ENCODE measurements around the gene ZBTB45.
"Not testable (repeated sequence)": the region's sequence is repeated elsewhere in the genome, so short reads cannot be mapped to it uniquely, and the experiment has no call there.

Gene ZBTB45

DNA sequence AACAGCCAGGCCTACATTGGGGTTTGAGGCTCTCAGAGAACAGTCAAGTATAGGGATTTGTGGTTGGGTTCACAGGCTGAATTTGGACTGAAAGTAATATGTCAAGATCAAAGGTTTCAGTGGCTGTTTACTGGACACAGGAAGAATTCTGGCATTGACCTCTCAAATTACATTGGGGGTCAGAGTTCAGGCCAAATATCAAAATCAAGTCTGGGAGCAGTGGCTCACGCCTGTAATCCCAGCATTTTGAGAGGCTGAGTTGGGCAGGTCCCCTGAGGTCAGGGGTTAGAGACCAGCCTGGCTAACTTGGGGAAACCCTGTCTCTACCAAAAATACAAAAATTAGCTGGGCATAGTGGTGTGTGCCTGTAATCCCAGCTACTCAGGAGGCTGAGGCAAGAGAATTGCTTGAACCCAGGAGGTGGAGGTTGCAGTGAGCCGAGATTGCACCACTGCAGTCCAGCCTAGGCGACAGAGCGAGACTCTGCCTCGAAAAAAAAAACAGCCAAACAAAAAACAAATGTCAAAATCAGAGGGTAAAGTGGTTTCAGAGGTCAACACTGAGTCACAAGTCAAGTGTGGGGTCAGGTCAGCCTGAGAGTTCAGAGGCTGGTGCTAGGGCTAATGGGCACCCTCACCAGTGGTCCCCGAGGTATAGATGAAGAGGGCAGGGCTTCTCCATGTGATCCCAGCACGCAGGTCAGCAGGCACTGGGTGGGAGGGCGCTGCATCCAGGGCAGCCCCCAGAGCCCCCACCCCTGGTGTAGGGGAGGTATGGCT lies 9.3 kb downstream of the ZBTB45 start:
- no peak for DNase-seq

DNA sequence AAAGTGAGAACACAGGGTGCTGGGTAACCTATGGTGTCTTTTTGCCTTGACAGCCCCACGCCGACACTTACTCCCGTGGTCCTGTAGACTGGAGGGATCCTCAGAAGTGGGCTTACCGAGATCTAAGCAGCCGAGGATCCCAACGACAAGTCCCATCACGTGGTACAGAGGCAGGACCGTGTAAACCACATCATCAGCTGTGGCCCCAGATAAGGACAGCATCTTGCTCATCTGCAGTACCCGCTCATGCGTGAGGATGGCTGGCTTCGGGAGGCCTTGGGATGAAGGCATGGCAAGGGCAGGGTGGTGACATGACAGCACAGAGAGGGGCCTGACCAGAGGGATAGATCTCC lies 9.9 kb downstream of the ZBTB45 start:
- DNase-seq: no peak

DNA sequence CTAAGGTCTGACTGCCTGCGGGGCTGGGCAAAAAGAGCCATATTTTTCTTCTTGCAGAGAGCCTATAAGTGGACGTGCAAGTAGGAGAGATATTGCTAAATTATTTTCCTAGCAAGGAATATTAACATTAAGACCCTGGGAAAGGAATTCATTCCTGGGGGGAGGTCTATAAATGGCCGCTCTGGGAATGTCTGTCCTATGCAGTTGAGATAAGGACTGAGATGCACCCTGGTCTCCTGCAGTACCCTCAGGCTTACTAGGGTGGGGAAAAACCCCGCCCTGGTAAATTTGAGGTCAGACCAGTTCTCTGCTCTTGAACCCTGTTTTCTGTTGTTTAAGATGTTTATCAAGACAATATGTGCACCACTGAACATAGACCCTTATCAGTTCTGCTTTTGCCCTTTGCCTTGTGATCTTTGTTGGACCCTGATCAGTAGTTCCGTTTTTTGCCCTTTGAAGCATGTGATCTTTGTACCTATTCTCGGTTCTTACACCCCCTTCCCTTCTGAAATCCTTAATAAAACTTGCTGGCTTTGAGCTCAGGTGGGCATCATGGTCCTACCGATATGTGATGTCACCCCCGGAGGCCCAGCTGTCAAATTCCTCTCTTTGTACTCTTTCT lies 11.9 kb downstream of the ZBTB45 start:
- not testable (repeated sequence) for DNase-seq

DNA sequence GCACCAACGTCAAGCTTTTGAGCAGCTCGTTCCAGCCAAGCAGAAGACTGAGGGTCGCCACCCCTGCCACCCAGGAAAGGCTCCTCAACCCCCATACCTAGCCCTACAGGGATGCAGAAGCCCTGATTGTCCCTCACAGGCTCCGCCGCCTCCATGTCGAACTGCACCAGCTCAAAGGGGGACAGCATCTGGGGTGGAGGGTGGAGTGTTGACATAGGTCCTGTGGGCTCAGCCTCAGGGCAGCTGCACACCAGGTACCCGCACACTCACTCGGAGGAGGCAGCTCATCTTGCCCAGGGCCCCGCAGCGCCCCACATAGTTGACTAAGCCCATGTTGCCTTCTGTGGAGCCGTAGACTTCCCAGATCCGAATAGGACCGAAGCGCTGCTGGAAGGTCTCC lies 19.4 kb downstream of the ZBTB45 start:
- no peak for DNase-seq

DNA sequence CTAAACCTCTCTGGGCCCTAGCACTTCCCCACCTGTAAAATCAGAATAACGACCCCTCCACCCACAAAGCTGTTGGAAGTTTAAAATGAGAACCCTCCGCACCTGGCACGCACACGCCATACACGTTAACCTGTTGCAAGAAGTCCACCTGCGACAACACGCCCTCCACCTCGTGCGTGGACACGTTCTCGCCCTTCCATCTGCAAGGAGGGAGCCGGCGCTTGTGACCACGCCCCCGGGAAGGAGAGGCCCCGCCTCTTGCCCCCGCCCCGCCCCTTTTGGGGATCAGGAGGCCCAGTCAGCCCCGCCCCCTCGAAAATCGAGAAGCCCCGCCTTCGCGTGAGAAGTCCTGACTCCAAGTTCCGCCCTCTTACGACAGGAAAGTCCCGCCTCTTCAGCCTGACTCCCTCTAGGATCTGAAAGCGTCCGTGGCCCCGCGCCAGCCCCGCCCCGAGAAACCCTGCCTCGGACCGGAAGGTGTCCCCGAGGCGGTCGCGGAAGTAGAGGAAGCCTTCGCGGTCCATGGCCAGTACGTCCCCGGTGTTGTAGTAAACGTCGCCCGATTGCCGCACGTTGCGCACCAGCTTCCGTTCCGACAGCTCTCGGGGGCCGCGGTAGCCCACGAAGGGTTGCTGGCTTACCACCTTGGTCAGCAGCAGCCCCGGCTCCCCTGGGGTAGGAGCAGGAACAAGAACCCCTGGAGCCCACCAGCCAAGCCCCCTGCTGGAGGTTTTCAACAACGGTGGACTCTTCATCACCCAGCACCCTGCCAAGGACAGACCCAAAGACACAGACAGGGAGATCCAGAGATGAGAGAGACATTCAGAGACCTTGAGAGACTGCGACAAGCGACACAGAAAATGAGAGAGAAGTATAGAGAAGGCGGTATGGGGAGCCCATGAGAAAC lies 20.3 kb downstream of the ZBTB45 start:
- peak; percentile 99 for DNase-seq

DNA sequence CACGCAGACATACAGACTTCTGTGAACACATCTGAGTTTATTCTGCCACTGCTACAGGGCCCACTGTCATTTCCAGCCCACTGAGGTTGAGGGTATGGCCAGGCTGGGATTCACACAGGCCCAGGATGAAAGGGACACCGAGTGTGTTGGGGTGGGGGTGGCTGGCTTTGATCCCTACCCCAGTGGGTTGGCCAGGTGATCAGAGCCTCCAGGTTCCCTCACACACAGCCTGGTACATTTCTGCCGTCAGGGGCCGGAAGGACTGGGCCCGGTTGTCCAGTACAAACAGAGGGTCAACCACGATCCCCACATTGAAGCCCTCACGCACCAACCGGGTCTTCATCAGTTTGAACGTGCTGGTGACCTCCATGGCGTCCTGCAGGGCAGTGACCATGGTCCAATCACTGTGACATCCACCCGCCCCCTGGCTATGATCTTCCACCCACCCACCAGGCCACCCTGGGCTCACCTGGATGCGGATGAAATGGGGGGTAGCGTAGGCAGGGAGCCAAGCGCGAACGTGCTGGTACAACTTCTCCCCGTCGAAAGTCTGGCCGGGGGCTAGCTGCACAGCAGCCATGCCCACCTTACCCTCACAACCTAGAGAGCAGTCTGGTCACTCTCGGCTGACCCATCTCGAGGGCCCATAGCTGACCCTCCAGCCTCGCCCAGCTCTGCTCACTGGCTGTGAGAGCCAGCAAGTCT lies 21.1 kb downstream of the ZBTB45 start:
- peak; percentile 47 for DNase-seq

DNA sequence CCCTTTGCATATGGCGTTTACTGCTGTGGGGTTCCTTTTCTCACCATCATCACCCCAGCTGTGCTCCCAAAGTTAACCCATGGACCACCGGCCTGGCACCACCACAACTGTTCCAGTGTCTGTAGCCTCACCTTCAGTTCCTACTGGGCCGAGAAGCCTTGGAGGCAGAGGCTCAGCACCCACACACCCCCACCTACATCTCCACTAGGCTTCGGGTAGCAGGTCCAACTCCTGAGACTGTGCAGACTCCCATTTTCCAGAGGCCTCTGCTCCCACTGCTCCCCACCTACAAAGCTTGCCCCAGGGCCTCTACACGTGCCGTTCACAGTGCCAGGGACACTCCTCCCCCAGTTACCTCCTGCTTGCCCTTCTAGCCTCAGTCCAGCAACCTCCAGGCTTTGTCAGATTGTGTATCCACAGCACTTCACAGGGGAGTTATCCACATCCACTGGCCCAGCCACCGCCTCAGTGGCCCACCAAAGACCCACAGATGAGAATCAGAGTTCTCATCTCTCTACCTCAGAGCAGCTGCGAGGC lies 21.9 kb downstream of the ZBTB45 start:
- DNase-seq: no peak

DNA sequence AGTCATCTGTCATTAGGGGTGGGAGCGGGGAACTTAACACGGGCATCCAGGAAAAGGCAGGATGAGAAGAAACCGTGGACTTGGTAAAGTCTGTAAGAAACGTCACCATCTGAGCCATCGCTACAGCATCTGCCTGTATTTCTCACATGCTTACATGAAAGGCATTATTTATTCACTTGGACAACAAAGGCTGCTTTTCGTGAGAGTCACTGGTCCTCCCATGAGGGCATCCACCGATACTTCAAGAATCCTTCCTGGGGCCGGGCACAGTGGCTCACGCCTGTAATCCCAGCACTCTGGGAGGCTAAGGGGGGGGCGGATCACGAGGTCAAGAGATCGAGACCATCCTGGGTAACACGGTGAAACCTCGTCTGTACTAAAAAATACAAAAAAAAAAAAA lies 27.3 kb downstream of the ZBTB45 start:
- no peak for DNase-seq

DNA sequence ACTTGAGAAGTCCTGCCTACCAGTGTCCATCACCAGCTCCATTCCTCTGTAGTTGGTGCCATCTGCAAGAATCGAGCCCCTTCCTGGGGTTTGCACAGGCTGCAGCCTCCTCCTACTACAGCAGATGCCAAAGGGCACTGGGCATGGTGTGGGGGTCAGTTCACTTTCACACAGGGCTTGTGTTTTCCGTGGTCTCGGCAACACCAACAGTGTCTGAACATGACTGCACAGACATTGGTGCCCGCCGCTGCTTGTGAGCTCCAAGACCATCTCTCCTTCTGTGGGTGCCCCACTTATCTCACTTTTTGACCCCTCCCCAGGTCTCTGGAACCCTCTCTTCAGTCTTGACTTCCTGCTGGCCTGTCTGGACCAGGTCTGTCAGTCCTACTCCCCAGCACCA lies 28.2 kb downstream of the ZBTB45 start:
- no peak for DNase-seq

DNA sequence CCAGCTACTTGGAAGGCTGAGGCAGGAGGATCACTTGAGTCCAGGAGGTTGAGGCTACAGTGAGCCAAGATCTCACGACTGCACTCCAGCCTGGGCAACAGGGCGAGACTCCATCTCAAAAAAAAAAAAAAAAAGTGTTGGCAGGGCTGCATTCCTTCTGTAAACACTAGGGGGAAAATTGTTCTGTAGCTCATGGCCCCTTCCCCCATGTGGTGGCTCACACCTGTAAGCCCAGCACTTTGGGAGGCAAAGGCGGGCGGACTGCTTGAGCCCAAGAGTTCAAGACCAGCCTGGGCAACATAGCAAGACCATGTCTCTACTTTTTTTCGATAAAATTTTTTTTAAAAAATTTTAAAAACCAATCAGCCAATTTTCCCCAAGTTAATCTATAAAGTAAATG lies 35.3 kb downstream of the ZBTB45 start:
- DNase-seq: not testable (repeated sequence)

DNA sequence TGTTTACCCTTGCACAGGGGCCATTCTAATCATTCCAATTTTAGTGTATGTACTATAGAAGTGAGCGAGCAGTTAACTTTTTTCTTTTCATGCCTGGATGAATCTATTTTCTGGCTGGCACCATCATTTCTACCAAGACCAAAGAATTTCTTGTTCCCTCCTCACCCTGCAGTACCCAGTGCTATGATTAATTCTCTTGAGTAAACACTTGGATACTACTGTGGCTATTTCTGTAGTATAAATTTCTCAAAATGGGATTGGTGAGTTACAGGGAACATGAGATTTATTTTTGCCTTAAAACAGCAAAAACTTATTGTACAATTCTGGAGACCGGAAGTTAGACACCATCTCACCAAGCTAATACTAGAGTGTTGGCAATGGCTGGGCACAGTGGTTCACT lies 35.8 kb downstream of the ZBTB45 start:
- DNase-seq: no peak

DNA sequence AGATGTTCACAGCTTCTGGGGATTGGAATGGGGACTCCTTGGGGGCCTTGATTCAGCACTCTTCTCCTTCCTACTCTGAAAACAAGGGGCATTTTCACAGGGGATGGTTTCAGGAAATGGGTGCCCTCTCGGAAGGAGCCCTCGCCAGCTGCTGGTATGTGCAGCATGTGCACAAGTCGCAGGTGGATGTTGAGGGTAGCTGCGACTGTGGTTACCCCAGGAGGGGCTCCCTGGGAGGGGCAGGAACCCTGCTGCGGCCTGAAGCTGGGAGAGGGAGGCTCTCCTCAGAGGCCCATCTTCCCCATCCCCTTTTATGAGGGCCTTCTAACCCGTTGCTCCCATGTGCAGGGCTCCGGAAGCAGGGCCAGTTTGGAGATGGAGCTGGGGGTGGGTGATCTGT lies 37.2 kb downstream of the ZBTB45 start:
- DNase-seq: no peak

DNA sequence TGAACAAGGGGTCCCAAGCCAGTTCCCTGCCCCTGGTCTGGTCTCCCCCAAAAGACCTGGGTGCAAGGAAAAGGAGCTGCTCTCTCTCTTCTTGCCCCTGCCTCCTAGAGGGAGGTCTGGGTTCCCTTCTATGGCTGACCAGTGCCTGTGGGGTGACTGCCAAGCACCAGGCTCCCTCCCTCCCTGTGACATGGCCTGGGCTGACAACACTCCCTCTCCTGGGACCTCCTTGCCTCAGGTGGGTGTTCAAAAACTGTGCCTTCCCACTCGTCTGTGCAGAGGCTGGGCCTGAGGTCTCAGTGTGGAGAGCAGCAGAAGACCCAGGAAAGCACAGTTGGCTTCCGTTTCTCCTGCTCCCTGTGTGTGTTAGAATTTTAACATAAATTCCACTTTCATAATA lies 38.8 kb downstream of the ZBTB45 start:
- DNase-seq: no peak

DNA sequence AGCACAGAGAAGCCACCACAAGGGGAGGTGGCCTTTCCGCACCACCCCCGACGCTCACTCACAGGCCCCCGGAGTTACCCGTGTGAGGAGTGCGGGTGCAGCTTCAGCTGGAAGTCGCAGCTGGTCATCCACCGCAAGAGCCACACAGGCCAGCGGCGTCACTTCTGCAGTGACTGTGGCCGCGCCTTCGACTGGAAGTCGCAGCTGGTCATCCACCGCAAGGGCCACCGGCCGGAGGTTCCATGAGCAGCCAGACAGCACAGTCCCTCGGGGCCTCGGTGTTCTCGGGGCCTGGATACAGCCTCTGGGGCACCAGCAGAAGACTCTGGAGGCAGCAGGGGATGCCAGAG lies 39.2 kb downstream of the ZBTB45 start:
- no peak for DNase-seq

DNA sequence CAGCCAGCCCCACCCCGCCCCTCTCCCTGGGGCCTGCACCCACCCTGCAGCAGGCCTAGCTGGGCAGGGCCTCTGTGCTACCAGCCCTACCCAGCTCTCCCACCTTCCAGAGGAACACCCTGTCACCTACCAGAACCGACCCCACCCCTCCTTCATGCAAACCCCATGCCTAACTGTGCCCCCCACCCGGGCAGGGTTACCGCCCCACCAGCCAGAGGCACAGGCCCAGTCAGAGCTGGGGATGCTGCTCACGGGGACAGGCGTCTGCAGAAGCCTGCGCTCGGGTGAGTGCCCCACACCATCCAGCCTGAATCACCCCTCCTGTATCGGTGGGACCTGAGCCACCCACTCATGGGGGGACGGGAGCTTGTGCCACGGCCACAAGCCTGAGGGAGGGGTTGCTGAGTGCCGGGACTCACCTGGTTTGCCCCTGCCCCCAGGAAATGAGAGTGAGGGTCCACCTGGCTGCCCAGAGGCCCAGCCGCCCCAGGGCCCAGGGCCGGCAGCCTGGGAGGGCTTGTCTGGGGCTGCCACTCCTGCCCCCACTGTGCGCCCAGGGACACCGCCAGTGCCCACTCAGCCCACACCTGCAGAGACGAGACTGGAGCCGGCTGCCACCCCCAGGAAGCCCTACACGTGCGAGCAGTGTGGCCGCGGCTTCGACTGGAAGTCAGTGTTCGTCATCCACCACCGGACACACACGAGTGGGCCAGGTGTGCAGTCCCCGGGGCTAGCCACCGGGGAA lies 39.7 kb downstream of the ZBTB45 start:
- DNase-seq: no peak

DNA sequence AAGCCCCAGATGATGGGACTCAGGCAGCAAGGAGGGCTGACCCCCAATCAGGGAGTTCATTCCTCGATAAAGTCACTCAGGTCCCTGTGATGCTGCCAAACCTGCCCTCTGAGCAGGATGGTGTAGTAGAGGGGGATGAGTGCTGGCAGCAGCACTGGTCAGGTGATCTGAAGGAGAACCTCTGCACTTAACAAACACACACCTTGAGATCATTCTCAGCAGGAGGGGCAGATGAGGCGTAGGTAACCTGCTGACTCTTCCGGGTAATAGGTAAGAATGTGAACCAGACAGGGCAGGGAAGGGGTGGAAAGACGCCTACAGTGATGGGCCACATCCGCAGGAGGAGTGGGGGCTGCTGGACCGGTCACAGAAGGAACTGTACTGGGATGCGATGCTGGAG lies 40.3 kb downstream of the ZBTB45 start:
- DNase-seq: no peak

DNA sequence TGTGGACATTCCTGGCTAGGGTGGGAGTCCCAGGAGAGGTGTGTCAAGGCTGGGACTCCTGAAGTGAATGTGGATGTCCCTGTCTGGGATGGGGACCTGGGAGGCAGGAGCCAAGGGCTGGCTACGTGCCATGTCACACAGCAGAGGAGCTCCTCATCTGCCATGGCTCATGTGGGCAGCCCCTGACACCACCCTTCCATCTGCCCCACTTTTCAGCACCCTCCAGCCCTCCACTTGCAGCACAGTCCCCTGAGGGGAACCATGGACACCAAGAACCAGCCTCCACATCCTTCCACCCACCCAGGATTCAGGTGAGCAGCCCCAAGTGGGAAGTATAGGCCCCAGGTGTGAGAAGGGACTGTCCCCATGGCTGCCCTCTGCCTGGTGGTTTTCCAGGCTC lies 41.7 kb downstream of the ZBTB45 start:
- DNase-seq: no peak

DNA sequence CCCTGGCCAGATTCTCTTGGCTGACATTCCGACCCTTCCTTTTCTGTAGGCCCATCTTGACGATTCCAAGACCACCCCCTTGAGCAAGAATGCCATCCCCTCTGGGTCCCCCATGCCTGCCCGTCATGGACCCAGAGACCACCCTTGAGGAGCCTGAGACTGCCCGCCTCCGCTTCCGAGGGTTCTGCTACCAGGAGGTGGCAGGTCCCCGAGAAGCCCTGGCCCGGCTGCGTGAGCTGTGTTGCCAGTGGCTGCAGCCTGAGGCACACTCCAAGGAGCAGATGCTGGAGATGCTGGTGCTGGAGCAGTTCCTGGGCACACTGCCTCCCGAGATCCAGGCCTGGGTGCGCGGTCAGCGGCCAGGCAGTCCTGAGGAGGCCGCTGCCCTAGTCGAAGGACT lies 42.5 kb downstream of the ZBTB45 start:
- DNase-seq: no peak

DNA sequence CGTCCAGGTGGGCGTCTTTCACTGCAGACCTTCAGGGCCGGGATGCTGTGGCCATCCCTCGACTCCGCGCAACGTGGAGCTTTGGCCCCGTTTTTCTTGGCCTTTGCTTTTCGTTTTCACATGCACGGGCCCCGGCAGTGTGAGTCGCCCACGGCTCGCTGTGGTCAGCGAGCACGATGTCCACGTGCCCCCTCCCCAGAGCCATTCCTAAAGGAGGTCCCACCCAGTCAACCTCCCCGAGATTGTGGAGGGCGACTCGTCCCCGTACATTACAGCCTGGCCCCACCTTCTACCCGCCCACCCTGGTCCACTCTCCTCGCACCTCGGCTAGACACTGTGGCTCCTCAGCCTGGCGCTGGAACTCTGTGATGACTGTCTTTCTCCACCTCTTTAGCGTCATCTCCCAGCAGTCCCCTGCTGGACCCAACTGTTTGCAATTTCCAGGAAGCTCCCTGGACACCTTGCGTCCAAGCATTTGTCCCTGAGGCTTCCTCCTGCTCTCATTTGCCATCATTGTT lies 43.1 kb downstream of the ZBTB45 start:
- DNase-seq: no peak

DNA sequence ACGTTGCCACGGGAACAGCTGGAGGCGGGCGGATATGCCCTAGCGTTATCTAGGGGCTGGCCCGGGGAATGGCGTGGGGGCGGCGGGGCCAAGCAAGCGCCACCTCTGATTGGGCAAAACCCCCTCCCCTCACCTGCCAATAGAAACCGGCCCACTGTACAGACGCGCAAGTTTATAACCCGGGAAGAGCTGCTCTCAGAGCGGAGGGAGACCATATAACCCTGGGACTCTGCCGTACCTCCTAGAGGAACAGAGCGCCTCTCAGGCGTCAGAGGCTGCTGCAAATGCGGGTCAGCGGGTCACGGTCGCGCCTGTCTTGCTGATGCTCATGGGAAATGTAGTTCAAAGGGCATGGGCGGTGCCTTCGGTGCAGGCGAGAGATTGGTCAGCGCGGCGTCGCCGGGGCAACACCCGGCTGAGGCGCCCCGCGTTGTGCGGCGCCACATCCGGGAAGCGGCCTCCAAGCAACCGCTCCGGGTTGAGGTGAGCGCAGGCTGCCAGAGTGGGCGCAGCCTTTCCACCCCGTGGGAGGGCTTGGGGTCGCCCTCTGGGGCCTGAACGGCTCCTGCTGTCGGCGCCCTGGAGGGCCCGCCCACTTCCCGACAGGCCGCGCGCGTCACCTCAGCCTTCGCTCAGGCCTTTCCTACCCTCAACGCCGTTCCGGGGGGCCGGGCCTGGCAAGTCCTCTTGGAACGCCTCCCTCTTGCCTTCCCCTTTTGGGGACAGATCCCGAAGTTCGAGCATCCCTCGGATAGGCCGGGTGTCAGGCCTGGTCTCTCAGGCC lies 43.7 kb downstream of the ZBTB45 start, which contains the start of gene ZNF446:
Gene ZNF446 (plus strand): TSS at position 639 of the 784 bp plus-strand sequence. CDS start 867 bp downstream, outside the sequence.
- peak; percentile 97 for DNase-seq

Measured in left hindlimb (tissue), 1 donor.